Activated CD4-positive, CD25-positive, alpha-beta regulatory T cell treated with anti-CD3 and anti-CD28 coated beads, Interleukin-2, amount 50 U/mL, for 24 hours (primary cell): ENCODE data around the gene TNS3.

Experiments
- ATAC-seq, 2 donors: fragments of 150-1000 bp; cut with Tn5 transposase; one replicate each; pipeline ENCODE4 v1.10.0; 2021; ENCODE audit warnings: mild to moderate bottlenecking in 1 of 2, moderate library complexity in 1 of 2

The TNS3 gene

GRCh38 chr7:47518827-47519226 lies 63.1 kb downstream of the TNS3 start:
- no peak for ATAC-seq

- no peak for ATAC-seq
These were observed 64.0 kb downstream of the TNS3 start for GRCh38 chr7:47517821-47518480.

GRCh38 chr7:47516985-47517600 lies 64.8 kb downstream of the TNS3 start:
- no peak for ATAC-seq

GRCh38 chr7:47516386-47516785 lies 65.5 kb downstream of the TNS3 start:
- no peak for ATAC-seq

- ATAC-seq: no peak
These were observed 66.5 kb downstream of the TNS3 start for GRCh38 chr7:47515305-47515834.

- ATAC-seq: no peak
These were observed 67.1 kb downstream of the TNS3 start for GRCh38 chr7:47514818-47515217.

- no peak for ATAC-seq
These were observed 67.5 kb downstream of the TNS3 start for GRCh38 chr7:47514367-47514766.

GRCh38 chr7:47513741-47514241 lies 68.1 kb downstream of the TNS3 start:
- no peak for ATAC-seq

- no peak for ATAC-seq
These were observed 69.3 kb downstream of the TNS3 start for GRCh38 chr7:47512481-47513176.

- no peak for ATAC-seq
These were observed 70.1 kb downstream of the TNS3 start for GRCh38 chr7:47511699-47512370.

- no peak for ATAC-seq
These were observed 71.1 kb downstream of the TNS3 start for GRCh38 chr7:47510786-47511185.

- ATAC-seq: no peak
These were observed 71.7 kb downstream of the TNS3 start for GRCh38 chr7:47510192-47510591.

GRCh38 chr7:47509571-47509970 lies 72.3 kb downstream of the TNS3 start:
- ATAC-seq: no peak

GRCh38 chr7:47508389-47509380 lies 73.2 kb downstream of the TNS3 start:
- no peak for ATAC-seq

- no peak for ATAC-seq
These were observed 74.4 kb downstream of the TNS3 start for GRCh38 chr7:47507522-47507921.

- ATAC-seq: no peak
These were observed 75.2 kb downstream of the TNS3 start for GRCh38 chr7:47506382-47507339.

- no peak for ATAC-seq
These were observed 76.5 kb downstream of the TNS3 start for GRCh38 chr7:47505312-47506007.

- no peak for ATAC-seq
These were observed 77.2 kb downstream of the TNS3 start for GRCh38 chr7:47504551-47505311.

- no peak for ATAC-seq
These were observed 78.6 kb downstream of the TNS3 start for GRCh38 chr7:47503281-47503680.
